Inflammatory macrophage treated with lipopolysaccharide for 1 hour (primary cell): Measurements from ENCODE around the gene LONRF3.

Experiments used
- DNase-seq, 2 donors: peaks; one replicate each; pipeline ENCODE4 v3.0.0-alpha.2; 2020 to 2022

Gene LONRF3

GRCh38 chrX:119040432-119040831, 66.0 kb downstream of the LONRF3 start:
- no peak for DNase-seq

DNA sequence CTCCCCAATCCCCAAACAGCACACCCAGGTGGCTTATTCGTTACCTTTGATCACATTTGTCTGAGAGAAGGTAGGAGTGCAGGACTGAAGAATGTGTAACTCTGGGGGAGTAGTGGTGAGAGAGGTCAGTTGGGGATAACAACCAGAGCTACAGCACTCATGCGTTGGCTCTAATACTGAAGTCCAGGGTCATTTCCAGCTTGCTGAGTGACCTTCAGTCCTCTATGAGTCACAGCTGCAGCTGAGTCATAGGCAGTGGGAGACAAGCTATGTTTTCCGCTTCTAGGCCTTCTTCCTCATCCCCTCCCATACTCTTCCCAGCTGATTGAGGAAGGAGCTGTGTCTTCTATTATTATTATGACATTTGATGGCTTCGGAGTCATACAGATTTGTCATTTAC, 66.8 kb downstream of the LONRF3 start:
- peak; percentile 70 to 90 for DNase-seq

DNA sequence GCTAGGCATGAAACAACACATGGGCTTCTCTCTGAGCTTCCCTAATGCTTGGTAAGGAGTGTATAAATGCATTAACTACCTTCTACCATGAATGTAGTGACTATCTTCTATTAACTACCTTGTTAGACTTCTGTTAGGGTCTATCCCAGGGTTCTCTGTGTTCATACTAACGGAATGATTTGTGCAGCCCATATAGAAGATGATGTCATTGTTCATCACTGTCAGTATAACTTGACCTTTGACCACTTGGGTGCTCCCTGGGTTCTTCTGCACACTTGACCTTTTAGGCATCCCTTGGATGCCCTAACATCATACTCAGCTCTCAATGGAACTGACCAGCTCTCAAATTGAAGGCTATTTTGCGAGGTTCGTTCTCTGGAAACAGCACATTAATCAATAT, 67.6 kb downstream of the LONRF3 start:
- peak in 1 of 2 donors; percentile 4 for DNase-seq

- no peak for DNase-seq
These were observed 68.6 kb downstream of the LONRF3 start for GRCh38 chrX:119042996-119043395.

DNA sequence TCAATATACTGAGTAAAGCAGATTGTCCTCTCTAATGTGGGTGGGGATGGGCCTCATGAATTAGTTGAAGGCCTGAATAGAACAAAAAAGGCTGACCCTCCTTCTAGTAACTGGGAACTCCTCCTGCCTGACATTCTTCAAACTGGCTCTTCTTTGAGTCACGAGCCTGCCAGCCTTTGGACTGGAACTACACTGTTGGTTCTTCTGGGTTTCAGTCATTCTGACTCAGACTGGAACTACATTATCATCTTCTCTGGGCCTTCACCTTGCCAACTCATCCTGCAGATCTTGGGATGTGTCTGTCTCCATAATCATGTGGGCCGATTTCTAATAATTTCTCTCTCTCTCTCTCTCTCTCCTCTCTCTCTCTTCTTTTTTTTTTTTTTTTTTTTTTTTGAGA, 71.5 kb downstream of the LONRF3 start:
- no peak for DNase-seq

GRCh38 chrX:119055687-119056086, 81.3 kb downstream of the LONRF3 start:
- no peak for DNase-seq

- DNase-seq = no peak
These were observed 88.4 kb downstream of the LONRF3 start for GRCh38 chrX:119062750-119063374.

- DNase-seq = no peak
These were observed 89.0 kb downstream of the LONRF3 start for GRCh38 chrX:119063428-119063827.

GRCh38 chrX:119067023-119067739, 92.8 kb downstream of the LONRF3 start:
- peak; percentile 36 to 65 for DNase-seq
